Activated T-helper 9 cell treated with anti-CD3 and anti-CD28 coated beads, Interleukin-2, amount 50 U/mL, for 16 hours (primary cell): ENCODE data around the gene GLCCI1.

Source experiments
- DNase-seq: peaks from one replicate; pipeline ENCODE4 v3.0.0-alpha.2; 2020; ENCODE audit warnings: low read depth

Gene GLCCI1

GRCh38 chr7:8130663-8131062 is 162.1 kb downstream of the GLCCI1 start:
- no peak for DNase-seq

GRCh38 chr7:8131694-8132605 is 163.4 kb downstream of the GLCCI1 start:
- no peak for DNase-seq

- DNase-seq: no peak
Measured at GRCh38 chr7:8133188-8133848, 164.7 kb downstream of the GLCCI1 start.

- no peak for DNase-seq
Measured at GRCh38 chr7:8134089-8134733, 165.6 kb downstream of the GLCCI1 start.

GRCh38 chr7:8135417-8135816 is 166.8 kb downstream of the GLCCI1 start:
- no peak for DNase-seq

- no peak for DNase-seq
Measured at GRCh38 chr7:8136051-8136730, 167.6 kb downstream of the GLCCI1 start.
